Astrocyte of the cerebellum (primary cell): Measurements from ENCODE around the gene FCN2.

Experiments used
- DNase-seq: peaks from one replicate; pipeline ENCODE4 v3.0.0-alpha.2; 2011; ENCODE audit warnings: low read depth
- H3K4me3 ChIP-seq: 2 replicates; pipeline ENCODE4 v1.5.1; 2011; ENCODE audit warnings: mild to moderate bottlenecking, low read depth, low read length, moderate library complexity
- CTCF ChIP-seq: IDR thresholded peaks from 2 replicates; pipeline ENCODE4 v1.5.1; 2012; ENCODE audit warnings: low read length, low read depth, moderate library complexity, mild to moderate bottlenecking; ENCODE audit errors: missing control alignments
- in situ Hi-C: cut with HindIII; loops from 2 replicates; pipeline ENCODE4 v1.10.0; 2017; ENCODE audit warnings: low sequenced_read_pairs

Gene FCN2

GRCh38 chr9:134929193-134930158 is 48.9 kb downstream of the FCN2 start:
- TF ChIP-seq CTCF: no peak
- in situ Hi-C loops: no loop called here
- no peak overlapping the region for H3K4me3 ChIP-seq
- DNase-seq: no peak

GRCh38 chr9:134930398-134930797 is 49.8 kb downstream of the FCN2 start:
- DNase-seq: no peak
- in situ Hi-C loops: no loop called here
- no peak overlapping the region for H3K4me3 ChIP-seq
- TF ChIP-seq CTCF: no peak

- no peak for DNase-seq
- in situ Hi-C loops: no loop called here
- TF ChIP-seq CTCF: no peak
- no peak overlapping the region for H3K4me3 ChIP-seq
These were observed 51.6 kb downstream of the FCN2 start for GRCh38 chr9:134932171-134932570.

GRCh38 chr9:134932606-134933005 is 52.0 kb downstream of the FCN2 start:
- DNase-seq: no peak
- H3K4me3 ChIP-seq: no peak overlapping the region
- in situ Hi-C loops: no loop called here
- TF ChIP-seq CTCF: no peak

GRCh38 chr9:134933076-134933659 is 52.6 kb downstream of the FCN2 start:
- no peak for TF ChIP-seq CTCF
- no peak for DNase-seq
- no peak overlapping the region for H3K4me3 ChIP-seq
- in situ Hi-C loops: no loop called here

- in situ Hi-C loops: no loop called here
- DNase-seq: no peak
- no peak overlapping the region for H3K4me3 ChIP-seq
- no peak for TF ChIP-seq CTCF
These were observed 54.5 kb downstream of the FCN2 start for GRCh38 chr9:134935056-134935640.
